ENCODE data around the gene ADAM19.
"Not testable (repeated sequence)": the region's sequence is repeated elsewhere in the genome, so short reads cannot be mapped to it uniquely, and the experiment has no call there.

Gene ADAM19

GRCh38 chr5:157451806-157452205 lies 123.8 kb downstream of the ADAM19 start:
- H3K36me3 Mint-ChIP-seq: no peaks in the 10 kb centered on the region
- H3K4me1 Mint-ChIP-seq (ENCODE audit: low read depth): no peaks in the 10 kb centered on the region
- H3K27ac Mint-ChIP-seq: no peak overlapping the region
- no peaks in the 10 kb centered on the region for H3K9me3 Mint-ChIP-seq (ENCODE audit: low read depth)
- H3K27me3 Mint-ChIP-seq: peaks cover 2% of the 10 kb centered on the region
- no peak overlapping the region for H3K4me3 Mint-ChIP-seq

- Mint-ChIP-seq H3K4me1 (ENCODE audit: low read depth) (no peaks in the 10 kb centered on the region), H3K27ac (no peak overlapping the region), H3K36me3 (no peaks in the 10 kb centered on the region), H3K4me3 (no peak overlapping the region), H3K27me3 (no peaks in the 10 kb centered on the region), H3K9me3 (ENCODE audit: low read depth) (no peaks in the 10 kb centered on the region)
Measured at GRCh38 chr5:157450024-157450423, 125.6 kb downstream of the ADAM19 start.

- Mint-ChIP-seq H3K27me3 (peaks cover 2% of the 10 kb centered on the region), H3K4me3 (no peak overlapping the region), H3K27ac (no peak overlapping the region), H3K36me3 (no peaks in the 10 kb centered on the region), H3K9me3 (ENCODE audit: low read depth) (no peaks in the 10 kb centered on the region), H3K4me1 (ENCODE audit: low read depth) (no peaks in the 10 kb centered on the region)
Measured at GRCh38 chr5:157449011-157449723, 126.4 kb downstream of the ADAM19 start.

- Mint-ChIP-seq H3K9me3 (ENCODE audit: low read depth) (no peaks in the 10 kb centered on the region), H3K36me3 (no peaks in the 10 kb centered on the region), H3K4me3 (no peak overlapping the region), H3K27ac (no peak overlapping the region), H3K27me3 (peaks cover 2% of the 10 kb centered on the region), H3K4me1 (ENCODE audit: low read depth) (no peaks in the 10 kb centered on the region)
Measured at GRCh38 chr5:157447201-157447637, 128.4 kb downstream of the ADAM19 start.

GRCh38 chr5:157446412-157446935 lies 129.1 kb downstream of the ADAM19 start:
- no peaks in the 10 kb centered on the region for H3K4me1 Mint-ChIP-seq (ENCODE audit: low read depth)
- no peak overlapping the region for H3K4me3 Mint-ChIP-seq
- H3K27me3 Mint-ChIP-seq: peaks cover 2% of the 10 kb centered on the region
- H3K36me3 Mint-ChIP-seq: no peaks in the 10 kb centered on the region
- no peak overlapping the region for H3K27ac Mint-ChIP-seq
- no peaks in the 10 kb centered on the region for H3K9me3 Mint-ChIP-seq (ENCODE audit: low read depth)

GRCh38 chr5:157445745-157446411 lies 129.7 kb downstream of the ADAM19 start:
- Mint-ChIP-seq H3K27ac (no peak overlapping the region), H3K36me3 (no peaks in the 10 kb centered on the region), H3K9me3 (ENCODE audit: low read depth) (no peaks in the 10 kb centered on the region), H3K27me3 (peaks cover 2% of the 10 kb centered on the region), H3K4me3 (no peak overlapping the region), H3K4me1 (ENCODE audit: low read depth) (no peaks in the 10 kb centered on the region)

GRCh38 chr5:157444224-157444623 lies 131.4 kb downstream of the ADAM19 start:
- H3K4me1 Mint-ChIP-seq (ENCODE audit: low read depth): no peaks in the 10 kb centered on the region
- no peaks in the 10 kb centered on the region for H3K9me3 Mint-ChIP-seq (ENCODE audit: low read depth)
- no peaks in the 10 kb centered on the region for H3K36me3 Mint-ChIP-seq
- no peak overlapping the region for H3K4me3 Mint-ChIP-seq
- H3K27me3 Mint-ChIP-seq: peaks cover 2% of the 10 kb centered on the region
- peak overlapping the region; percentile 8 for H3K27ac Mint-ChIP-seq

- Mint-ChIP-seq H3K4me1 (ENCODE audit: low read depth) (no peaks in the 10 kb centered on the region), H3K4me3 (no peak overlapping the region), H3K27ac (no peak overlapping the region), H3K27me3 (peaks cover 2% of the 10 kb centered on the region), H3K36me3 (no peaks in the 10 kb centered on the region), H3K9me3 (ENCODE audit: low read depth) (no peaks in the 10 kb centered on the region)
Measured at GRCh38 chr5:157443041-157443549, 132.5 kb downstream of the ADAM19 start.

GRCh38 chr5:157434096-157434495 lies 141.5 kb downstream of the ADAM19 start:
- Mint-ChIP-seq H3K4me3 (no peak overlapping the region), H3K36me3 (peaks cover 2% of the 10 kb centered on the region), H3K27me3 (peaks cover 2% of the 10 kb centered on the region), H3K9me3 (ENCODE audit: low read depth) (no peaks in the 10 kb centered on the region), H3K4me1 (ENCODE audit: low read depth) (peaks cover 2% of the 10 kb centered on the region), H3K27ac (no peak overlapping the region)

- Mint-ChIP-seq H3K27me3 (peaks cover 2% of the 10 kb centered on the region), H3K9me3 (ENCODE audit: low read depth) (no peaks in the 10 kb centered on the region), H3K4me1 (ENCODE audit: low read depth) (peaks cover 2% of the 10 kb centered on the region), H3K27ac (no peak overlapping the region), H3K36me3 (peaks cover 2% of the 10 kb centered on the region), H3K4me3 (no peak overlapping the region)
Measured at GRCh38 chr5:157431544-157432200, 143.9 kb downstream of the ADAM19 start.

GRCh38 chr5:157429920-157430319 lies 145.7 kb downstream of the ADAM19 start:
- H3K9me3 Mint-ChIP-seq (ENCODE audit: low read depth); H3K4me1 Mint-ChIP-seq (ENCODE audit: low read depth); H3K27ac Mint-ChIP-seq; H3K27me3 Mint-ChIP-seq; H3K4me3 Mint-ChIP-seq; H3K36me3 Mint-ChIP-seq: not testable (repeated sequence)
